HepG2 (cell line): ENCODE results near the gene CENPC. TPM values are rescaled to one million over a fixed set of nuclear protein-coding genes. Genes with fewer than 3 reads are reported as not detected.

Source experiments
- ELF1 ChIP-seq: sonication (generic); formaldehyde crosslinking; IDR thresholded peaks from 2 replicates; pipeline ENCODE4 v1.4.0; 2020; ENCODE audit warnings: missing genetic modification reagents
- EP300 ChIP-seq, 3 experiments: sonication (generic) in 1 of 3; formaldehyde crosslinking in 1 of 3; IDR thresholded peaks; 2 replicates each; pipeline versions ENCODE4 v1.5.1 to v1.6.1; 2011 to 2020; ENCODE audit warnings: low read depth in 2 of 3, low read length in 2 of 3, borderline replicate concordance in 1 of 3, improper control_type of control experiment in 1 of 3, mild to moderate bottlenecking in 1 of 3, missing genetic modification reagents in 1 of 3, moderate library complexity in 1 of 3
- KAT7 ChIP-seq: IDR thresholded peaks from 2 replicates; pipeline ENCODE4 v1.6.1; 2018; ENCODE audit warnings: borderline replicate concordance, missing compliant biosample characterization
- NCOA2 ChIP-seq: sonication (generic); formaldehyde crosslinking; IDR thresholded peaks from 2 replicates; pipeline ENCODE4 v1.8.0; 2022; ENCODE audit warnings: inconsistent platforms
- NRL ChIP-seq: sonication (generic); formaldehyde crosslinking; IDR thresholded peaks from 2 replicates; pipeline ENCODE4 v1.5.0; 2020; ENCODE audit warnings: missing genetic modification reagents, mild to moderate bottlenecking, moderate library complexity, borderline replicate concordance
- SRY ChIP-seq: sonication (generic); formaldehyde crosslinking; IDR thresholded peaks from 2 replicates; pipeline ENCODE4 v1.8.0; 2022; ENCODE audit warnings: mild to moderate bottlenecking, missing genetic modification reagents
- ZFY ChIP-seq: sonication (generic); formaldehyde crosslinking; IDR thresholded peaks from 2 replicates; pipeline ENCODE4 v1.4.0; 2020; ENCODE audit warnings: missing genetic modification reagents
- ZNF292 ChIP-seq: sonication (generic); formaldehyde crosslinking; IDR thresholded peaks from 2 replicates; pipeline ENCODE4 v1.8.1; 2022; ENCODE audit warnings: mild to moderate bottlenecking, low read depth, missing genetic modification reagents, borderline replicate concordance
- ZNF34 ChIP-seq: sonication (generic); formaldehyde crosslinking; IDR thresholded peaks from 2 replicates; pipeline ENCODE4 v1.4.0; 2020; ENCODE audit warnings: mild to moderate bottlenecking, missing genetic modification reagents, borderline replicate concordance
- ZNF431 ChIP-seq: sonication (generic); formaldehyde crosslinking; IDR thresholded peaks from 2 replicates; pipeline ENCODE4 v1.9.0; 2022; ENCODE audit warnings: missing genetic modification reagents, low read depth, mild to moderate bottlenecking, borderline replicate concordance
- ZNF556 ChIP-seq: sonication (generic); formaldehyde crosslinking; IDR thresholded peaks from 2 replicates; pipeline ENCODE4 v1.4.0; 2020; ENCODE audit warnings: mild to moderate bottlenecking, missing genetic modification reagents, borderline replicate concordance
- ZNF558 ChIP-seq: sonication (generic); formaldehyde crosslinking; IDR thresholded peaks from 2 replicates; pipeline ENCODE4 v1.9.0; 2022; ENCODE audit warnings: mild to moderate bottlenecking, missing genetic modification reagents, borderline replicate concordance
- ZNF737 ChIP-seq: sonication (generic); formaldehyde crosslinking; IDR thresholded peaks from 2 replicates; pipeline ENCODE4 v1.5.0; 2020; ENCODE audit warnings: missing genetic modification reagents, mild to moderate bottlenecking, borderline replicate concordance
- ZNF773 ChIP-seq: sonication (generic); formaldehyde crosslinking; IDR thresholded peaks from 2 replicates; pipeline ENCODE4 v1.4.0; 2020; ENCODE audit warnings: missing genetic modification reagents, borderline replicate concordance
- polyA plus RNA-seq, 8 experiments: library from polyadenylated mRNA; depleted of rRNA in 3 of 8; stranded (reverse) in 7 of 8; unstranded in 1 of 8; fragments of >200 nt; fragmentation: Illumina TruSeq in 4 of 8; extraction: Trizol in 4 of 8; gene quantifications; 2 replicates each; pipeline versions ENCODE4 v1.2.1 to v1.2.3, GENCODE V29; 2011 to 2016; ENCODE audit warnings: low read depth in 4 of 8, missing spikeins in 1 of 8, mixed read lengths in 1 of 8; ENCODE audit not compliant: insufficient read depth in 1 of 8
- total RNA-seq, 5 experiments: library from RNA; depleted of rRNA; stranded (reverse); fragments of >200 nt; fragmentation: Illumina TruSeq; extraction: Trizol; gene quantifications; 2 replicates each; pipeline ENCODE4 v1.2.3, GENCODE V29; 2016; ENCODE audit warnings: low read depth in 1 of 5
- TF ChIP-seq, protein P1 (sequence below): sonication (generic); formaldehyde crosslinking; IDR thresholded peaks from 2 replicates; pipeline ENCODE4 v1.4.0; 2020; ENCODE audit warnings: missing genetic modification reagents, borderline replicate concordance
- TF ChIP-seq, protein P2 (sequence below): sonication (generic); formaldehyde crosslinking; conservative IDR thresholded peaks from 2 replicates; pipeline ENCODE4 v1.4.0; 2020; ENCODE audit warnings: missing genetic modification reagents
- TF ChIP-seq, protein P3 (sequence below): sonication (generic); formaldehyde crosslinking; IDR thresholded peaks from 2 replicates; pipeline ENCODE4 v1.5.0; 2020; ENCODE audit warnings: mild to moderate bottlenecking, missing genetic modification reagents, borderline replicate concordance
- TF ChIP-seq, protein P4 (sequence below): sonication (generic); formaldehyde crosslinking; IDR thresholded peaks from 2 replicates; pipeline ENCODE4 v1.5.1; 2020; ENCODE audit warnings: missing genetic modification reagents, mild to moderate bottlenecking, borderline replicate concordance

The CENPC gene
- total and polyA plus RNA-seq, 2 of the 13 experiments (the other 11 are each of a cell fraction or from before 2014, with no cell fraction given) = 4.7 to 16.4 TPM

DNA sequence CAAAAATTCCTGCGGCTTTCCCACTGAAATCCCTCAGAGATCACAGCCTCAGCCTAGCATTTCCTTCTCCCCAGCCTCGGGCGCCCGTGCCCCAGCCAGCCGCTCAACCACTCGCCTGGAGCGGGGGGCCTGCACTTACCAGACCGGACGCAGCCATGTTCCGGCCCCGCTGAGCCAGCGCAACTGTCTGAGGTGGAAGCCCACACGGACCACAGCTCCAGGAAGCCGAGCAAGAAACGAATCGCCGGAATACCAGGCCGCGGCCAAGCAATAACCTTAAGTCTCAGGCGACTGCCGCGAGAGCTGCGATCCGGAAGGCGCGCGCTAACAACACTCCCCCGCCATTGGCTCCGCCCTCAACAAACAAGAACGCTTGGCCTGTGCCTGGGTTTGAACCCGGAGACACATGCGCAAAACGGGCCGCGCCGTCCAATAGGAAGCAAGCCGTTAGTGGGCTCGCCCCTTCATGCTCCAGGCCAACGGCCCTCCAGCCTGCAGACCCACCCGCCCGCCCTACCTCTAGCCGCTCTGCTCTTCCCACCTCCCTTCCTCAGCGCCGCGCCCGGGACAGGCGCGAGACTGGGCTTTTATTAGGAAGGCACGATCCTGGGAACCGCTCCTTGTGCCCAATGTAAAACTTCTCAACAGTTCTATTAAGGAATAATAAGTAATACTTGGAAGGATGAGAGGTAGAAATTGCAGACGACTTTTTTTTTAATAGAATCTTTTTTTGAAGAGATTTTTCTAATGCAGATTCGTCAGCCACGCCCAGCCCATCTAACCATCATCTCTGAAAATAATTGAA is at the start of gene CENPC (continued):
- peak; percentile 75; the same call in 1 of the 2 replicates for TF ChIP-seq ZNF431 (CRISPR knock-in tag)
- no peak for TF ChIP-seq ZNF773
- TF ChIP-seq, protein P1, sequence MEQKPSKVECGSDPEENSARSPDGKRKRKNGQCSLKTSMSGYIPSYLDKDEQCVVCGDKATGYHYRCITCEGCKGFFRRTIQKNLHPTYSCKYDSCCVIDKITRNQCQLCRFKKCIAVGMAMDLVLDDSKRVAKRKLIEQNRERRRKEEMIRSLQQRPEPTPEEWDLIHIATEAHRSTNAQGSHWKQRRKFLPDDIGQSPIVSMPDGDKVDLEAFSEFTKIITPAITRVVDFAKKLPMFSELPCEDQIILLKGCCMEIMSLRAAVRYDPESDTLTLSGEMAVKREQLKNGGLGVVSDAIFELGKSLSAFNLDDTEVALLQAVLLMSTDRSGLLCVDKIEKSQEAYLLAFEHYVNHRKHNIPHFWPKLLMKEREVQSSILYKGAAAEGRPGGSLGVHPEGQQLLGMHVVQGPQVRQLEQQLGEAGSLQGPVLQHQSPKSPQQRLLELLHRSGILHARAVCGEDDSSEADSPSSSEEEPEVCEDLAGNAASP = peak; percentile 55; the same call in 1 of the 2 replicates
- TF ChIP-seq NCOA2 = no peak
- TF ChIP-seq ZNF737 = no peak
- TF ChIP-seq, protein P2, sequence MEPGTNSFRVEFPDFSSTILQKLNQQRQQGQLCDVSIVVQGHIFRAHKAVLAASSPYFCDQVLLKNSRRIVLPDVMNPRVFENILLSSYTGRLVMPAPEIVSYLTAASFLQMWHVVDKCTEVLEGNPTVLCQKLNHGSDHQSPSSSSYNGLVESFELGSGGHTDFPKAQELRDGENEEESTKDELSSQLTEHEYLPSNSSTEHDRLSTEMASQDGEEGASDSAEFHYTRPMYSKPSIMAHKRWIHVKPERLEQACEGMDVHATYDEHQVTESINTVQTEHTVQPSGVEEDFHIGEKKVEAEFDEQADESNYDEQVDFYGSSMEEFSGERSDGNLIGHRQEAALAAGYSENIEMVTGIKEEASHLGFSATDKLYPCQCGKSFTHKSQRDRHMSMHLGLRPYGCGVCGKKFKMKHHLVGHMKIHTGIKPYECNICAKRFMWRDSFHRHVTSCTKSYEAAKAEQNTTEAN (CRISPR knock-in tag) = peak; percentile 42; the same call in 1 of the 2 replicates
- TF ChIP-seq NRL = peak; percentile 76; the same call in 1 of the 2 replicates
- TF ChIP-seq SRY (CRISPR knock-in tag) = peak; percentile 76; the same call in 1 of the 2 replicates
- peak; percentile 90 for TF ChIP-seq ELF1
- peak; percentile 94 for TF ChIP-seq KAT7 (CRISPR knock-in tag)
- TF ChIP-seq ZFY (CRISPR knock-in tag) = peak; percentile 97
- TF ChIP-seq ZNF292 (CRISPR knock-in tag) = peak; percentile 84
- TF ChIP-seq, protein P3, sequence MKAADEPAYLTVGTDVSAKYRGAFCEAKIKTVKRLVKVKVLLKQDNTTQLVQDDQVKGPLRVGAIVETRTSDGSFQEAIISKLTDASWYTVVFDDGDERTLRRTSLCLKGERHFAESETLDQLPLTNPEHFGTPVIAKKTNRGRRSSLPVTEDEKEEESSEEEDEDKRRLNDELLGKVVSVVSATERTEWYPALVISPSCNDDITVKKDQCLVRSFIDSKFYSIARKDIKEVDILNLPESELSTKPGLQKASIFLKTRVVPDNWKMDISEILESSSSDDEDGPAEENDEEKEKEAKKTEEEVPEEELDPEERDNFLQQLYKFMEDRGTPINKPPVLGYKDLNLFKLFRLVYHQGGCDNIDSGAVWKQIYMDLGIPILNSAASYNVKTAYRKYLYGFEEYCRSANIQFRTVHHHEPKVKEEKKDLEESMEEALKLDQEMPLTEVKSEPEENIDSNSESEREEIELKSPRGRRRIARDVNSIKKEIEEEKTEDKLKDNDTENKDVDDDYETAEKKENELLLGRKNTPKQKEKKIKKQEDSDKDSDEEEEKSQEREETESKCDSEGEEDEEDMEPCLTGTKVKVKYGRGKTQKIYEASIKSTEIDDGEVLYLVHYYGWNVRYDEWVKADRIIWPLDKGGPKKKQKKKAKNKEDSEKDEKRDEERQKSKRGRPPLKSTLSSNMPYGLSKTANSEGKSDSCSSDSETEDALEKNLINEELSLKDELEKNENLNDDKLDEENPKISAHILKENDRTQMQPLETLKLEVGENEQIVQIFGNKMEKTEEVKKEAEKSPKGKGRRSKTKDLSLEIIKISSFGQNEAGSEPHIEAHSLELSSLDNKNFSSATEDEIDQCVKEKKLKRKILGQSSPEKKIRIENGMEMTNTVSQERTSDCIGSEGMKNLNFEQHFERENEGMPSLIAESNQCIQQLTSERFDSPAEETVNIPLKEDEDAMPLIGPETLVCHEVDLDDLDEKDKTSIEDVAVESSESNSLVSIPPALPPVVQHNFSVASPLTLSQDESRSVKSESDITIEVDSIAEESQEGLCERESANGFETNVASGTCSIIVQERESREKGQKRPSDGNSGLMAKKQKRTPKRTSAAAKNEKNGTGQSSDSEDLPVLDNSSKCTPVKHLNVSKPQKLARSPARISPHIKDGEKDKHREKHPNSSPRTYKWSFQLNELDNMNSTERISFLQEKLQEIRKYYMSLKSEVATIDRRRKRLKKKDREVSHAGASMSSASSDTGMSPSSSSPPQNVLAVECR (CRISPR knock-in tag) = peak; percentile 94
- TF ChIP-seq ZNF34 (CRISPR knock-in tag) = no peak
- peak; percentile 24; the same call in 1 of the 2 replicates for TF ChIP-seq ZNF556 (CRISPR knock-in tag)
- TF ChIP-seq, protein P4, sequence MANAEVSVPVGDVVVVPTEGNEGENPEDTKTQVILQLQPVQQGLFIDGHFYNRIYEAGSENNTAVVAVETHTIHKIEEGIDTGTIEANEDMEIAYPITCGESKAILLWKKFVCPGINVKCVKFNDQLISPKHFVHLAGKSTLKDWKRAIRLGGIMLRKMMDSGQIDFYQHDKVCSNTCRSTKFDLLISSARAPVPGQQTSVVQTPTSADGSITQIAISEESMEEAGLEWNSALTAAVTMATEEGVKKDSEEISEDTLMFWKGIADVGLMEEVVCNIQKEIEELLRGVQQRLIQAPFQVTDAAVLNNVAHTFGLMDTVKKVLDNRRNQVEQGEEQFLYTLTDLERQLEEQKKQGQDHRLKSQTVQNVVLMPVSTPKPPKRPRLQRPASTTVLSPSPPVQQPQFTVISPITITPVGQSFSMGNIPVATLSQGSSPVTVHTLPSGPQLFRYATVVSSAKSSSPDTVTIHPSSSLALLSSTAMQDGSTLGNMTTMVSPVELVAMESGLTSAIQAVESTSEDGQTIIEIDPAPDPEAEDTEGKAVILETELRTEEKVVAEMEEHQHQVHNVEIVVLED (CRISPR knock-in tag) = peak; percentile 38; the same call in 1 of the 2 replicates
- TF ChIP-seq ZNF558 (CRISPR knock-in tag) = peak; percentile 56; the same call in 1 of the 2 replicates
- TF ChIP-seq EP300 (IDR thresholded peaks at IDR 0.05; ENCODE audit: low read depth in 2 of 2, low read length in 2 of 2) = no peak; a peak in 1 of 4 replicates
- 0 out of 2 replicates have a peak, but pooled peaks have one; percentile 23 for TF ChIP-seq EP300 (CRISPR knock-in tag; IDR thresholded peaks at IDR 0.05; ENCODE audit: borderline replicate concordance)
